Gastroesophageal sphincter (tissue), 3 donors: ENCODE measurements around the gene ZNF512.

Source experiments
- CTCF ChIP-seq, 4 experiments: fragments of 200-600 bp in 2 of 4; fragments of 450-650 bp in 2 of 4; sonication (generic) in 1 of 4; IDR thresholded peaks; one replicate each; pipeline ENCODE4 v1.5.1; 2017 to 2019; ENCODE audit warnings: antibody characterized with exemption in 4 of 4, mild to moderate bottlenecking in 2 of 4, moderate library complexity in 2 of 4
- EP300 ChIP-seq: sonication (generic); formaldehyde crosslinking; IDR thresholded peaks from one replicate; pipeline ENCODE4 v1.6.1; 2017; ENCODE audit warnings: antibody characterized with exemption, mild to moderate bottlenecking
- POLR2A ChIP-seq, 2 donors: fragments of 450-650 bp; IDR thresholded peaks; one replicate each; pipeline ENCODE4 v1.6.1; 2017; ENCODE audit warnings: antibody characterized with exemption in 2 of 2, mild to moderate bottlenecking in 2 of 2, moderate library complexity in 1 of 2

GRCh38 chr2:27545348-27546141 lies 37.3 kb upstream of the ZNF512 start:
- no peak for TF ChIP-seq CTCF (IDR thresholded peaks at IDR 0.05)
- TF ChIP-seq POLR2A (IDR thresholded peaks at IDR 0.05) = no peak
- no peak for TF ChIP-seq EP300
